Stimulated activated CD4-positive, alpha-beta T cell treated with anti-CD3 and anti-CD28 coated beads, Interleukin-12 subunit alpha, Interleukin-12 subunit beta, amount 100 ng/mL, for 48 hours (primary cell): ENCODE results near the gene MAD2L2.

ENCODE experiments used
- DNase-seq, 3 donors: peaks; one replicate each; pipeline ENCODE4 v3.0.0-alpha.2; 2020; ENCODE audit warnings: low read depth in 2 of 3, low spot score in 1 of 3

MAD2L2 gene

GRCh38 chr1:11705596-11705995 lies 24.6 kb upstream of the MAD2L2 start:
- no peak for DNase-seq

DNA sequence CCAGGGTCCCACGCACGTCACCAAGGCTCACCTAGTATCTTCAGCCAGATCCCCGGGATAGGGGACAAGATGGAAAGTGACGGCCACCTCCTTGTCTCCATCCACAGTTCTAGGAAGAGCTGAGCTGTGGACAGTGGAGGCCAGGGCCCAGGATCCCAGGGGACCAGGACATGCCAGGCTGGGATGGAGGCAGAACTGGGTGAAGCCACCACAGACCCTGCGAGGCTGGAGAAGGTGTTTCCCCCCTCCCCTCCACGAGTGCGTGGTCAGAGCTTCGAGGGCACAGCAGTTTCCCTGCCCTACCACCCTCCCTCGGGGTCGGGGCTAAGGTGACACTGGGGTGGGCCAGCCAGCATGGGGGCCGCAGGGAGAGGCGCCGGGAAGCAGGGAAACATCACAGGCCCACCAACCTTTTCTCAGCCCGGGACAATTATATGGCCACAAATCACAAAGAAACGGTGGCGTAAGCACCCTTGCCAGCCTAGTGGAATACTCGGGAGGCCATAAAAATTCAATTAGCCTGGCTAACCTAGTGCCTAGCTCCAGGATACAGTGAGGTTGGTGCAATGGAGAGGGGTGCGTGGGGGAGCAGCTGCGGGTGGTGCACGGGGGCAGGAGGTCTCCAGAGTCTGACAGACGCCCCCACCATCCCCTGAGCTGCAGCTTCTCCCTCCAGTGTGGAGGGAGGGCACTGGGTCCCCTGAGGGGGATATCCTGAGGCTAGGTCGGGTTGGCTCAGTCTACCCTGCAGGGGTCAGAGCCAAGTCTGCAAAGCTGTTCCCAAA lies 23.9 kb upstream of the MAD2L2 start:
- DNase-seq, result no peak

- no peak for DNase-seq
These were observed 23.2 kb upstream of the MAD2L2 start for GRCh38 chr1:11704194-11704529.

DNA sequence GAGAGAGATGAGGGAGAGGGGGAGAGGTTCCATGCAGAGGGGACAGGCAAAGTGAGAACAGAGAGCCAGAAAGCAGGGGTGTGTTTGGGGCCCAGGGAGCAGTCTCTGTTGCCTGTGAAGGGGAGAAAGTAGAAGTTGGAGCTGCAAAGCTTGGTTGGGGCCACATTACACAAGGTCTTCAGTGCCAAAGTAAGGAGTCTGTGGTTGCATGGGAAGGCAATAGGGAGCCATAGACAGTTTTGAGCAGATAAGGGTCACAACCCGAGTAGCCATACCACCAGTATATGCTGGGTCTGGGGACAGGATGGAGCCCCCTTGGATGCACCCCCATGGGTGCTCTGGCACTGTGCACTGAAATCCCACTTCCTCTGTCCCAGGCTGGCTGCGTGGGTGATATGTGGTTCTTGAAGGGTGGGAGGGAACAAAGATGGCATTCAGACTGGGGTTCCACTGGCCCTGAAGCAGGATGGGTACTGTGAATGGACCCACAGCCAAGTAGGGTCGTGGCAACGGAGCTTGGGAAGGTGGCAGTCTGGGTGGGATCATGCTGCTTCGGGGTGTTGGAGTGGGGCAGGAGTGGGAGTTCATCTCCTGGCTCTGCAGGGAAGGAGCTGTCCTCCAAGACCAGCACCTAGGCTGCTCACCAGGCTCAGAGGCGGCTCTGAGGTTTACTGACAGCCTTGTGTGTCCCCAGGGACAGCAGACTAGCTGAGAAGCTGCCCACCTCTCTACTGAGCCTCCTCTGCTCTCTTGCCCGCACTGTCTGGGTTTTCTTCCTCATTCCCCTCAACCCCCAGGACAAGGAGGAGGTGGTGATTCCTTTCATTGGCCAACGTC lies 22.6 kb upstream of the MAD2L2 start:
- no peak for DNase-seq

GRCh38 chr1:11701981-11702803 lies 21.2 kb upstream of the MAD2L2 start:
- DNase-seq, result no peak

GRCh38 chr1:11701551-11701961 lies 20.6 kb upstream of the MAD2L2 start:
- no peak for DNase-seq

GRCh38 chr1:11700601-11701467 lies 19.9 kb upstream of the MAD2L2 start:
- DNase-seq, result no peak

DNA sequence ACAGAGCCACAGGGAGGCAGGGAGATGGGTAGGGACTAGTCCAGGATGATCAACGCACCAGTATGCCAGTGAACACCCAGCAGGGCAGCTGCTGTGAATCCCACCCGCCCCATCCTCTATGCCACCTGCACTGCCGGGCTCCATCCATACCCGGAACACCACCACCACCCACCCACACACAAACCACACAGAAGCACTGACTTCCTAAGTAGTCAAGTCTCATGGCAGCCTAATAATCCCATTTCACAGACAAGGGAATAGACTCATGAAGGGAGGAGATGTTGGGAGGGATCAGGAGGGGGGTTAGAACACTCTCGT lies 16.9 kb upstream of the MAD2L2 start:
- no peak for DNase-seq

- DNase-seq, result no peak
These were observed 16.4 kb upstream of the MAD2L2 start for GRCh38 chr1:11697188-11697892.

DNA sequence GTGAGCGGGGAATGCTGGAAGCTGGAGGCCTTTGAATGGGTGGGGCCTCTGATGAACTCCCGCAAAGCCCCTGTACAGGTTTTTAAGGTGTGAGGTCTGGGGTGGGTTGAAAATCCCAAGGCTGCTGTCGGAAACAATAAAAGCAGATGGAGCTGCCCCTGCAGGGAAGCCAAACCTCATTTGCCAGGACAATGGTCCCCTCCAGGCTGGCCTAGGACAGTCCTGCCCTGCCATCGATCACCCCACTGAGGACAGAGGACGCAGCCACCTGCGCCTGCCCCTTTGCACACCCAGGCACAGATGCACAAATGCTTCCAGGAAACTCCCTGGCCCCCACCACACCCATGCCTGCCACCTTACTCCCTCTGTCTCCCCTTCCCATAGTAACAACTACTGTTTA lies 14.9 kb upstream of the MAD2L2 start:
- DNase-seq, result no peak

DNA sequence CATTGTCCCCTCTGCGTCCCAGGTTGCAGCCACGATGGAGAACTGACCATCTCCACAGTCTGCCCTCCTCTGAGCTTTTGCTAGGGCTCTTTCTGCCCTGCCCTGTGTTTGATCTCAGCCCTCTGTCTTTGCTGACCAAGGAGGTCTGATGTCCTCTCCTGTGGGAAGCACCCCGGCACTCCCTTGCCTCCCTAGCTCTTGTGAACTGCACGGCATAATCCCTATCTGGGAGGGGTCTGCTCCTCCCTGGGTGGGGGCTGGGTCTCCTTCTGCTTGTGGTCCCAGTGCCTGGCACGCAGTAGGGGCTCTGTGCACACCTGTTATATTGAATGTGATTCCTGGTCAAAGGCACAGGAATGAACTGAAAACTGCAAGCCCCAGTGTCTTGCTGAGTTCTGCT lies 13.0 kb upstream of the MAD2L2 start:
- DNase-seq, result no peak

DNA sequence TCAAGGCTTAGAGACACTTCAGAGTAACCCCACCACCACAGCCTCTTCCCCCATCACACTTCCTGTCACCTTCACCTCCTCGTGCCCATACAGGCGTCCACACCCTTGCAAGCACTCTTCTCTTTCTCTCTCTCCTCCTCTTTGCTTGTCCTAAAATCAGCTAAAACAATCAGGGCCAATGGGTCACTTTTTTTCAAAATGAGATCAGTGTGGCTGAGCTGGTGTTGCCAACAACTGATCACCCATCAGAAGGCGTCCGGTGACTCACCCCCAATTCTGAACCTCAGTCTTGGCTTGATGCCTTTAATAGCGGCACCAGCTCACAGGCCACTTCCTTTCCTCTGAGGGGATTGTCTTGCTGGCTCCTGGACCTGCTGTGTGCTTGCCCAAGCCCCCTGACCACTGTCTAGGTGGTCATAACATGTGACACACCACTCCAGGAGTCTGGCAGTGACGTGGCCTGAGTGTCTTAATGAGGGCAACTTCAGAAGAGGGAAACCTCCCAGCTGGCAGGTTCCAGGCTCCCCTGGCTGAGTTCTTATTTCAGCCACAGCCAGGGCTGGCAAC lies 12.2 kb upstream of the MAD2L2 start:
- peak in 2 of 3 donors; percentile 12 to 19 for DNase-seq

DNA sequence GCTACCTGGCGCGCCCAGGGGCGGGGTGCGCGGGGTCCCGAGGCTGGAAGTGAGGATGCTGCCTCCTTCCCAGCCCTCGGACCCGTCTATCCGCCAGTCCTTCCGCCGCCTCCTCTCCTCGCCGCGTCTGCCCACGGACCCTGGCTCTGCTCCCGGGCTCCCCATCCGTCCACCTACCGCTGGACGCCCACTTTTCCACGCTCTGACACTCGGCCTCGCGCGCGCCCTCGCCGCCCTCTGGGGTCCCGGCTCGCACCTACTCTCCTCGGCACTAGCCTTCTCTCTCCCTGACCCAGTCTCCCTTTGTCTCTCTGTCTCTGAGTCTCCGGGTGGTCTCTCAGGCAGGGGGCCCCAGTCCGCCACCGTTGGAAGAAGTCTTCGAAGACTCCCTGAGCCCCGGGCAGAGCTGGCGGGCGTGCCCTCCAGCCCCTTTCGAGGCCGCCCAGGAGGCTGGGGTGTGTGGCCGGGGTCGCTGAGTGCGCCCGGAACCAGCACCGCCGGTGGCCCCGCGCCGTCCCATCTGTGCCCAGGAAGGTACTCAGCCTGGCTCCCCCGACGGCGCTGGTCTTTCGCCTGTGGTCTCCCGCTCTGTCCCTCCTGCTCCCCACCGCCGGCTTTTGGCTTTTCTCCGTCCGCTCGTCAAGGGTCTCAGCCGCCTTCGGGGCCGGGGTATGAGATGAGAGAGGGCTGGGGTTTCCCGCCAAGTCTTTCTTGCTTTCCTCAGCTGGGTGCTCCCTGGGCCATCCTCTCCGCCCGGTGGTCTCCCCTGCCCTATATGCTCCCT lies 11.2 kb upstream of the MAD2L2 start:
- DNase-seq, result no peak

DNA sequence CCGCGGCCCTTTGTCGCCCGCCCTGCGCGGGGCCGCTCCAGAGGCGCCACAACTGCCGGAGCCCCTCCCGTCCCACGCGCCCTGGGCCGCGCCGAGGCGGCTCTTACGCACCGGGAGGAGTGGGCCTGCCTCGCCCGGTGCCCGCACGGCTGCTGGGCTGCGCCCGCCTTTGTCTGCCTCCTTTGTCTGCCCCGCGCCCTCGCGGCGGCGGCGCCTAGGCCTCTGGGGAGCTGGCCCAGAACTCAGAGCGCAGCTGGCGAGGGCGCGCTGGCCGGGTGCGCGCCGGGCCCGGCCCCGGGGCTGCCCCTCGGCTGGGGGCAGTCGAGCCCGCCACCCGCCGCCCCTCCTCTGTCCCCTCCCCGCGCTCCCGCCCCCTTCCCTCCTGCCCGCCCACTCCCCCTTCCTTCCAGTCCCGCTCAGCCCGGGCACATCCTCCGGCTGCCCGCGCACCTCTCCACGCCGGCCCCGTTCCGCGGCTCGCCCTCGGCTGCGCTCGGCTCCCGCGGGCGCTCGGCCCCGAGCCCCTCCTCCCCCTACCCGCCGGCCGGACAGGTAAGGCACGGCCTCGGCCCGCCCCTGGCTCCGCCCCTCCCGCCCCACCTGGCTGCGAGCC lies 10.5 kb upstream of the MAD2L2 start, which contains the start of gene DRAXIN:
TSS of gene DRAXIN (plus strand) at position 409 of the 613 bp plus-strand sequence. CDS start 14,549 bp downstream, outside the sequence.
- DNase-seq, result no peak

- no peak for DNase-seq
These were observed 9.7 kb upstream of the MAD2L2 start for GRCh38 chr1:11690397-11691301.

GRCh38 chr1:11688506-11688905 lies 7.6 kb upstream of the MAD2L2 start:
- DNase-seq, result no peak

DNA sequence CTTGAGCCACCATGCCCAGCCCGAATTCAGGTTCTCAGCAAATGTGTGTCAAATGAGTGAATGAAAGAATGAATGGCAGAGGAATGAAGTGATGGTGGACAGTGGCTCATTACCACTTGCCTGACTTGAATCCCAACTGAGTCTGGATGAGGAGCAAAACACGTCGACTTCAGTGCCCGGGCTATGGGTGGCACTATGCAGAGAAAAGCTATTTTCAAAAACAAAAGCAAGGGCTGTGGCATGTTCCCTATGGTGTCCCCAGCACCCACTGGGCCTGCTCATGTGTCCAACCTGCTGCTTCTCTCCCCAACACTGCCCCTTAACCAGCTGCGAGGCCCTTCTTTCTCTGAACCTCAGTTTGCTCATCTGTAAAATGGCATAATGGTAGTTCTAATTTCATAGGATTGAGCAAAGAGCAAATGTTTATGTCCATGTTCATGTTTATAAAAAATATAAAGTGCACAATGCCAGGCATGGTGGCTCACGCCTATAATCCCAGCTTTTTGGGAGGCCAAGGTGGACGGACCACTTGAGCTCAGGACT lies 4.3 kb upstream of the MAD2L2 start:
- DNase-seq, result no peak
